Epithelial cell of prostate (primary cell): ENCODE measurements around the gene TENM4.

Experiments
- DNase-seq: peaks from one replicate; pipeline ENCODE4 v3.0.0-alpha.2; 2011; ENCODE audit warnings: low read depth, low spot score
- H3K27ac ChIP-seq: fragments of 450-650 bp; 2 replicates; pipeline ENCODE4 v1.5.1; 2017; ENCODE audit warnings: mild to moderate bottlenecking

The TENM4 gene

DNA sequence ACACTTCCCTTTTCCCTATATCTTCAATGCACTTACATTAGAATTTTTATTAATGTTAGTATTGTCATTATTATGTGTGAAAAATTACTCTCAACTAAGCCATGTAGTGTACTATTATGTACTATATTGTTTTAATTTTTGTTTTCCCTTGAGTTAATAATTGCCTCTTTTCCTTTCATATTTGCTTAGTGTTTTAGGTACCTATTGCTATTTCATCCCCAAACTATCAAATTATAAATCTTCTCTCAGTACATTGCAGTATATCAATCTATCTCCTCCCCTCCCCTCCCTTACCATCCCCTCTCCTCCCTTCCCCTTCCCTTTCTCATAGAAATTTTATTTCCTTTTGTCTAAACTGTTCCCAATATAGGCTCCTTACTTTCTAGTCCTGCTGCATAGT is 12.8 kb upstream of the TENM4 start:
- DNase-seq, result no peak
- H3K27ac ChIP-seq, result no peak overlapping the region

DNA sequence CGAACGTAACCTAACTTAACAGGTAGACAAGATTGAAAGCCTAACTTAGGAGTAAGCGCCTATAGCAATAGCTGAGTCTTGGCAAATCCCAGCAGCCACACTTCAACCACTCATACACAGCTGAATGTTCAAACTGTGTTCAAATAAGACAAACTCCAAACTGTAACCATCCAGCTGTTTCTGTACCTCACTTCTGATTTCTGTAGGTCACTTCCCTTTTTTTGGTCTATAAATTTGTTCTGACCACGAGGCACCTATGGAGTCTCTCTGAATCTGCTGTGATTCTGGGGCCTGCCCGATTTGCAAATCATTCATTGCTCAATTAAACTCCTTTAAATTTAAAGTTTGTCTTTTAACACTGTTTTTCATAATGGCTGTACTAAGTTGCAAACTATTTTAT is 8.2 kb upstream of the TENM4 start:
- H3K27ac ChIP-seq, result no peak overlapping the region
- no peak for DNase-seq

DNA sequence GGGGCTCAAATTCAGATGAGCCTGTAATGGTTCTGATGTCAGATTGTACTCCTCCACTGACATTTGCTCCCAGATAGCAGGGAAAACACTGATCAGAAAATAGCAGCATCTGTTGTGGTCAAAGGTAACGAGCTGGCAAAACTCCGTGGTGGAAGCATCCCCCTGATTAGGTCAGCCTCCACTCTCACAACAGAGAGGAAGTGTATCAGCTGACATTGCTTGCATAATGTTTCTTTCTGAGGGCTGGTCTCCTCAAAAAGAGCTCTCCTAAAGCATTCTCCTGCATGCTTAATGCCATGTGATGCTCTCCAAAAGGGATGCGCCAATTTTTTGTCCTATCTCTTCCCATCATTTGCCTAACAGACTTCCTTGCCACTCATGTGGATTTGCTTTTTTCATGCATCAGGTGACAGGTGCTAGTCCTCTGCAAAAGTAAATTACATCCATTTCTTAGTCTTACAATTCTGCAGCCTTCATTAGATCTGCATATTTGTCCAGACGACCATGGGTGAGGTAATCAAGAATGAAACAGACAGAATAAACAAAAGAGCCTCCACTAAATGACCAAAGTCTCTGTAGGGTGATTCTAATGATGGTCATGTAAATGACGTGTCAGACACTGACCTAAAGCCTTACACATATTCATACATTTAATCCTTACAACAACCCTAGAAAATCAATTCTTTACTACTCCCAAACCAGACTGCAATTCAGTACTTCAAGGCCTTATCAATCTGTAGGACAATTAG is 6.4 kb upstream of the TENM4 start:
- no peak overlapping the region for H3K27ac ChIP-seq
- no peak for DNase-seq

- DNase-seq, result no peak
- no peak overlapping the region for H3K27ac ChIP-seq
Measured at GRCh38 chr11:79444923-79445322, 4.1 kb upstream of the TENM4 start.

- peak overlapping the region; percentile 89 for H3K27ac ChIP-seq
- no peak for DNase-seq
Measured at GRCh38 chr11:79441461-79441875, 638 bp upstream of the TENM4 start.

- peak overlapping the region; percentile 89 for H3K27ac ChIP-seq
- no peak for DNase-seq
Measured at GRCh38 chr11:79439886-79440570, 802 bp downstream of the TENM4 start.

DNA sequence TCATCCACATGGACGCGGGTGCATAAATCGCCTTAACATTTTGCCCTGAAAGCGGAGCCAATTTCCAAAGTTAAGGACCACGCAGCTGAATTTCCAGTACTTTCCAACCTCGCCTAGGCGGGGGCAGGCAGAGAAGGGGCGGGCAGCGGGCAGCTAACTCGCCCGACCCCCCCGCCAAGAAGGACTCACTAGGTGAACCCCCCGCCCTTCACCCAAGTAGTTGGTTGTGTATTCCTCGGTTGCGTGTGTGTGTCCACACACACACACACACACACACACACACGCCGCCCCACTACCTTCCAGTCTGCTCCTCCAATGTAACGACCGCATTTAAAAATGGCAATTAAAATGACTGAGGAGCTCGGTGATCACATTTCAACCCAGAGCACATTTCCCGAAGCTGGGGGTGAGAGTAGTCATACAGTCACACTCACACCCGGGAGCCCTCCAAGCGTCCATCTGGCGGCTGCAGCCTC is 1.4 kb downstream of the TENM4 start:
- DNase-seq, result no peak
- peak overlapping the region; percentile 89 for H3K27ac ChIP-seq

GRCh38 chr11:79438631-79439409 is 2.0 kb downstream of the TENM4 start:
- peak overlapping the region; percentile 89 for H3K27ac ChIP-seq
- no peak for DNase-seq

DNA sequence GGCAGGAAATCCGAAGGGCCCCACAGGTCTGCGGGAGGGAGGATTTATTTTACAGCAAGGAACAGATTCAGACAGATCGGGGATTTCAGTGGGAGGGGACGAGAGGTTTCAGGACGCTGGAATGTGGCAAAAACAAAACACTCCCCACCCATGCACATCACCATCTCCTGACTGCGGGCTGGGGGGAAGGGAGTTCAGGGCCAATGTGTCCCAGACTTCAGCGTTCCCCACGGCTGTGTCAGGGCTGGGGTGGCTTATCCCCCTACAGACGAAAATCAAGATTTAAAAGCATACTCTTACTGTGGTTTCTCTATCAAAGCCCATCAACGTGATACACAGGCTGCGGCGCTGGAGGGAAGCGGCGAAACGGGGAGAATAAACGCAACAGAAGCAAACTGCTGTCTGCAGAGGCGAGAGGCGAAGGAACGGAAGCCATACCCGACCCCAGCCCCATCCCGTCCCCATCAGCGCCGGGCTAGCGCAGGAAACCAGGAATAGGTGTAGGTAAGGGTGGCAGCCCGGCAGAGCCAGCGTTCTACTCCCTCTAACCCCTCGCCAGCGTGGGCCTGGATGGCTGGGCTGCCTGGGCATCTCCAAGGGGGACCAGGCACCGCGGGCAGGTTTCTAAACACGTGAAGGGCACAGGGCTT is 2.7 kb downstream of the TENM4 start:
- peak overlapping the region; percentile 89 for H3K27ac ChIP-seq
- no peak for DNase-seq

DNA sequence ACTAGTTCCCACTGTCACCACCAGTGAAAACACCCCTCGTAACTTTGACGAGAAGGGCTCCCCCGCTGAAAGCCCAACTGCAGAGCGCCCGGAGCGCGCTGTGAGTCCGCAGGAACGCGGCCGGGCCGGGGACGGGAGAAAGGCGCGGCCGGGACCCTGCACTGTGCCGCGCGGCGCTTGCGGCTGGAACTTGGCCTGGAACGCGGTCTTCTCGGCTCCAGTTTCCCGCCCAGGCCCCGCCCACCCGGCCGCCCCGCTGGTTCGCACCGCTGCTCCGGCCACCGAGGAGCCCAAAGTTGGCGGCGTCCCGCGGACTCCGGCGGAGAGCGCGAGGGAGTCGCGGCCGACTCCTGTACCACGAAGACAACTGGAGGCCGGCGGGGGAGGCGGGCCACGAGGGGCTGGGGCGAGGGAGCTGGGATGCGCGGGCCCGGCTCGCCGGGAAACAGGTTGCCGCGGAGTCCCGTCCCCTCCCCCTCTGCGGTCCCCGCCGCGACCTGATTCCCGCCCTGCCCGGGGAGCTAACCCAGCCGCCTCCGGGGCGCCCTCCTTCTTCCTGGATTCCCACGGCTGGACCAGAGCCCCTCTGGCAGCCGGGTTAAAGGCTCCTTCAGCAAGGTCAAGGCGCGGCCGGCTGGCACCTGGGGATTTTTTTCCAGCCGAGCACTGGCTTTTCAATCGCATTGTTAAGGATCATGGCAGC is 3.4 kb downstream of the TENM4 start:
- peak overlapping the region; percentile 89 for H3K27ac ChIP-seq
- no peak for DNase-seq

GRCh38 chr11:79436919-79437277 is 3.9 kb downstream of the TENM4 start:
- DNase-seq, result no peak
- H3K27ac ChIP-seq, result peak overlapping the region; percentile 89

DNA sequence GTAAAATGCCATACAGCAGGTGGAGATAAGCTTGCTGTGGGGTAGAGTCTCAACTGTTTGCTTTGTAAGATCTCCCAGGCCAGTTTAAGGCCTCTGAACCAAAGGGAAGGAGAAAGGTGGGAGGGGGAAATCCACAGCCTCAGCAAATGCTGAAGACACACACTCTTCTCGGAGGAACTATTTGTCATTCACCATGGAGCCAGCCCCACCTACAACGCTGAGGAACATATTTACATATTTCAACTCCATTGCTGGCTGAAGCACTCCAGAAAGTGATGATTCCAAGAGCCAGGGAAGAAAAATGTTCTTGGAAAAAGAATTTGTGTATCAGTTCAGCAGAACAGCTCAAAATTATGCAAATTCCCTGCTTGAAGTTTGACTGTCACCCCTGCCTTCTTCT is 6.5 kb downstream of the TENM4 start:
- no peak for DNase-seq
- H3K27ac ChIP-seq, result no peak overlapping the region

DNA sequence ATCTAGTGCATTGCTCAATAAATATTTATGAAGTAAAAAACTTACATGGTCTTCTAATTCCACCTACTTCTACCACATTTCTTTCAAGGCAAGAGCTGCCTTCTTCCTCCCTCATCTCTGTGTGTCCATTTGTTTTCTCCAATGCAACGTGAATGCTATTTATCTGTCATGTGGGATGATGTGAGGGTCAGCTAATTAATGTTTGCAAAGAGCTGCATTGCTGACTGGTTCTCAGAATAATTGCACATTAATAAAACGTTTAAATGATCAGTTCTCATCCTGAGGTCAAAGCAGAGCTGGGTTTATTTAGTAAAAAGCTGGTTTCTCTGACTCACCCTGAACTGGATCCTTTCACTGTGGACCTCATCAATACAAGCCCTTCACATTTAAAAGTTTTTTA is 8.7 kb downstream of the TENM4 start:
- no peak for DNase-seq
- H3K27ac ChIP-seq, result peak overlapping the region; percentile 56

- peak overlapping the region; percentile 56 for H3K27ac ChIP-seq
- DNase-seq, result peak; percentile 88
Measured at GRCh38 chr11:79431535-79431934, 9.3 kb downstream of the TENM4 start.

DNA sequence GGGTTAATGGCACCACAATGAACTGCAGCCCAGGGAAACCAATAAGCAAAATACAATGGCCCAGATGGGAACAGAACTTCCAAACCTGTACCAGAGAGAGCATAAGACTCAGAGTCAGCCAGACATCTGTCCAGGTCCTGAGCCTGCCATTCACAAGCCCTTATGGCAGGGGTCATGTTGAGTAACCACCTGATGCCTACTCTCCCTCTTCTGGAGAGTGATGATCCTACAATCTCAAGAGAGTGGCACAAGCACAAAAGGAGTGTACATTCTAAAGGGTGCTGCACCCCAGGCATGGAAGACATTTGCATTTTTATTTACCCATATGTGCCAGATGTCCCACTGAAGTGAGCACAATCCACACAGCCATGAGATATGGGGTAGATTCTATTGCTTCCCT is 10.6 kb downstream of the TENM4 start:
- no peak for DNase-seq

DNA sequence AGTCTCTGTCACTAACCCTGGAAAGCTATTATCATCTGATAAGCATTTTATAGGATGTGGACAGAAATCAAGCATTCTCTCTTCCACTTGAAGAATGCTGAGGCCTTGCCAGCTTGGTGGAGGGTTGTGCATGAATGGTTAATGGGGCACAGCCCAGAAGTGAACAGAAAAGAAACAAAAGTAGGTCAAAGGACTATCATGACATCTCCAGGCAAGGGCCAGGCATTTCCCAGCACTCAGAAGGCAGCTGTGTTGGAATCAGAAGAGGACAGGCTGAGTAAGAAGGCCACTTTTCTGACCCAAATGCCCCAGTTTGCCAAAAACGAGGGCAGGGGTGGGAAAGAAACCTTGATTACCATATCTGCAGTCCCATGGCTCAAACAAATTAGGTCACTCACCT is 12.4 kb downstream of the TENM4 start:
- H3K27ac ChIP-seq, result no peak overlapping the region
- no peak for DNase-seq

More for the DNA sequence above, 10.6 kb downstream of the TENM4 start:
- H3K27ac ChIP-seq, result no peak overlapping the region

DNA sequence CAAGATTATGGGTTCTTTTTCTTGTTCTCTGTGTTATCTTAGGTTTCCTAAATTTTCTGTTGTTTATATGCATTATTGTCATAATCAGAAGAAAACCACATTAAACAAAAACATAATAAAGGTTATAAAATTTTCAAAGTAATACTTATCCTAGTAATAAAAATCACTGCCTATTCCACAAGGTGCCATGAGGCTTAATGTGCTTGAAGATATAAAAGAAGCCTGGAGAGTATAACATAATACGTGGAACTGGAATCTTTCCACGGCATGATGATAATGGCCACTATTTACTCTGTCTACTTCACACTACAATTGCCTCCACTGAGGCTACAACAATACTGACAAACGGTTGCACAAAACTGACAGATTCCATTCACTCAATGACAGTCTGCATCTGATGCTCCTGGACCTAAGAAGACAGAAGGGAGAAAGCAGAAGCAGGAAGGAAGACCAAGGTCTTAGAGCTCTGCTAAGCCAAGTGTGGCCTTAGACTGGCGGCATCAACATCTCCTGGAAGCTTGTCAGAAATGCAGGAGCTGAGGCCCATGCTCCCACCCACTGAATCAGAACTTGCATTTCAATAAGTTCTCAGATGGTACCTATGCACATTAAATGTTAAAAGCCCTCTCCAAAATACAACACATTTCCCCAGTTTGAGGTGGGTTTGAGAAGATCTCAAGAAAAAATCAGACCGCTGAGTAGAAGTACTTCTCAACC is 13.1 kb downstream of the TENM4 start:
- DNase-seq, result no peak

GRCh38 chr11:79427126-79427525 is 13.7 kb downstream of the TENM4 start:
- DNase-seq, result no peak
- H3K27ac ChIP-seq, result no peak overlapping the region

More for the DNA sequence above, 13.1 kb downstream of the TENM4 start:
- no peak overlapping the region for H3K27ac ChIP-seq

- DNase-seq, result no peak
Measured at GRCh38 chr11:79425463-79425862, 15.4 kb downstream of the TENM4 start.

More at GRCh38 chr11:79425463-79425862, 15.4 kb downstream of the TENM4 start:
- H3K27ac ChIP-seq, result no peak overlapping the region
